Measurements from ENCODE around the gene OAF.

OAF gene

DNA sequence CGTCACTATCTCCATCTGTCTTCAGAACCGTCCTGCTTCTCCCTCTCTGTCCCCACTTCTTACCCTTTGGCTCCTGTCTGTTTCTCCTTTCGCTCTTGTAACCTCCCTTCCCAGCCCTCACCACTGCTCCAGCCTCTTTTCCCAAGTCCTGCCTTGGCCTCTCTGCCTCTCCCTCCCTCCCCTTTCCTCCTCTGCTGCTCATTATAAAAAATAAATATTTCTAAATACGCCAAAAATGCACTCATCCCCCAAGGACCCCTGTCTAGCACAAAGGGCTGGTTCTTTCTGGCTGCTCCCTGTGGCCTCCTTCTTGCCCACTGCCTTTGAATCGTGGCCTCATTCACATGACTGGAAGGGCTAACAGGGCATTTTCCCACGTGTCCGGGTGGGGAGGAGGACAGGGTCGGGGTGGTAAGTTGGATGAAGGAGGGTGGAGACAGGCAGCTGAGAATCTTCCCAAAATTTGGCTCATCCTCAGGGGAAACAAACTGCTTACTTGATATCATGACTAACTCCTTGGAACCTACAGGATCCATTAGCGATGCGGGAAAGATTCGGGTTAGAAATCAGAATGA, 26.4 kb upstream of the OAF start:
- FAIRE-seq, result no peak

DNA sequence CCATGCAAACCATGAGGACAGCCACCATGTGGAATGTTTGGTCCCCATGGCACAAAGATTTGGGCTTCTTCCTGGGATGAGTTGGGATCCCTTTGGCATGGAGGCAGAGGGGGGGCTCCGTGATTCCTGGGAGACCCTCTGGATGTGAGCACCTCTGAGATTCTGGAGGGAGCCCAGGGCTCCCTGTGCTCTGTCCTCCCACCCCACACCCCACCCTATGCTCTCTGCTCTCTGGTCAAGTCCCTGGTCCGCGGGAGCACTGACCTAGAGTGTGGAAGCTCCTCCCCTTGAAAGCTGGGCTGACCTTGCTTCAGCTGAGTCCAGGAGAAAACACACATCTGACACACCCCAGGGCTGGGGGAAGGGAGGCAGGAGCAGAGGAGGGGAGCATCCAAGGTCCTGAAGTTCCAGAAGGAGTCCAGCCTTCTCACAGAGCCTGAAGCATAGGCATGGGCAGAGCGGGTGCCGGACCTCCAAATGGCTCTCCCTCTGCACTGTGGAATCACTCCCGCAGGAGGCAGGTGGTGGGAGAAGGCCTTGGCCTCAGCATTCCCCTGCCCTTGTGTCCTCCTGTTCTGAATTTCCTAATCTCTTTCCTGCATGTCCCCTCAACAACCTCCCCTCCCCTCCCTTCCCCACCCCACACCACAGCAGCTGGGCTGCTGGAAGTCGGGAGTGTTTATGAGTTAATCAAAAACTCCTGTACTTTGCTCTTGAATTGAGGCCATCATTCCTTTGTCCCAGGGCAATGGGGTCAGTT, 25.7 kb upstream of the OAF start:
- FAIRE-seq, result no peak

DNA sequence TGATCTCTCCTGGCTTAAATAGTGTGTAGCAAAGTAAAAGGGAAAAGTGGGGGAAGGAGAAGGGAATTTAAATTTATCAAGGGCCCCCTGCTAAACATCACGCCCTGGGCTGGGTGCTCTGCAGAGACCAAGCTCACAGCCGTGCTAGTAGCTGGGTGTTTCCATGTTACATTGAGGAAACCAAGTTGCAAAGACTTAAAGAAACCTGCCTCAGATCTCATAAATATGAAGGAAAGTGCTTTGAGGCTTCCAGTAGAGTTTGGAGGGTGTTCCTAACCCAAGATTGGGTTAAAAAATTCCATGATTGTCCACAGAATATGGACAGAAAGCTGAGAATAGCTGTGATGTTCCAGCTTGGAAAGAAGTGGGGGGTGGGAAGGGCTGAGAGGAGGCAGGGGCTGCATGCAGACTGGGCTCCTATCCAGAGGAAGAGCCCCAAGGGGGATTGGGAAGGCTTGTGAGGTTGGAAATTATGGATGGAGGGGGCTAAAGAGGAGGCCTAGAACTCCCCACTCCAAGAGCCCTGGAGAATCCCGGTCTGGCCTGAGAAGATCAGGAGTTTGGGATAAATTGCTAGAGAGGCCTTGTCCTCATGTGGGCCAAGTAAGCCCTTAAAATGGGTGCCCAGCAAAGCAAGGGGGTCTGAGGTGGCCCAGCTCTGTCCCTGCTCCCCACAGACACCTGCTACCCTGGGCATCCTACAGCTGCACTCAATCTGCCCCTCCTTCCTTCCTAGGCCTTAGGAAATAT, 25.0 kb upstream of the OAF start:
- FAIRE-seq, result peak; percentile 84

DNA sequence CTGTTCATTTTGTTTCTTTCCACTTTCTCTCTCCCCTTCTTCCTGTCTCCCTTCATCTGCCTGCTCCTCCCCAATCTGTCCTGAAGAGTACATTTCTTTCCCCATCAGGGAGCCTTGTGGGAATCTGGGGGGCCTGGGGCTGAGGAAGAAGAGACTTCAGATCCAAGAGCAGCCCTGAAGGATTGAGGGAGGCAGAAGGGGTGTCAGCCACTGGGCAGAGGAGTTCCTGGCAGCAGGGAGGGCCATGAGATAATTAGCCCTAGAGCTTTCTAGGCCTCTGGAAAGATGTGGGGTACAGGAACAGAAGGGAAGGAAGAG, 24.4 kb upstream of the OAF start:
- FAIRE-seq, result no peak

DNA sequence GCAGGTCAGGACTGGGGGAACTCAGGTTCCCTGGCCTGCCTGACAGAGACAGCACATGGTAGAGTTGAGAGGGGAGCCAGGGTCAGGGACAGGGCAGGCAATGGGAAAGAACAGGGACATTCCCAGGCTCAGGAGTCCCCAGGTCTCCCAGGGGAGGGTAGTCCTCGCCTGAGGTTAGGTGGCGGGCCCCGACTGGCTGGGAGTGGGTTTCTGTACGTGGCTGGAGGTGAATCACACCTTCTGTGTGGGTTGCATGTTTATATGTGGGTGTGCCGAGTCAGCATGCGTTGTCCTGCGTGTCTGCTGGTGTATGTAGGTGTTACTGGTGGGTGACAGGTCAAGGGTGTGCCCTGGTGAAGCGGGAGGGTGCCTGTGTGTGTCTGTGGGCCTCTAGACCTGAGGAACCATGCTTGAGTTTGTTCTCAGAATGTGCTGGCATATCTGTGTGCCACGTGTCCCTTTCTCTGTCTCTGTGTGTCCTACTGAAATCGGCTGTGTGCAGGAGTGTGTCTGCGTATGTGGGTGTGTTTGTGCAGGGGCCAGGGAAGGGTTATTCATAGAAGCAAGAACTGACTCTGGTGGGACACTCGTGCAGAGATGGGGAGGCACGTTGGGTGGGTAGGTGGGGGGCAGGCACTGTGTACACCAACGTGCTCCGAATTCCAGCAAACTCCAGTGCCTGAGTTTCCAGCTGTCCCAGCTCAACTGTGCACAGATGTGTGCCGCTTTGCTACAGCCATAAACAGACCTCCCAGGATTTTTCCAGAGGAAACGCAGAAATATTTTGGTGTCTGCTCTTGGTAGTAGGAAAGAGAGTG, 23.8 kb upstream of the OAF start:
- FAIRE-seq, result peak; percentile 55

DNA sequence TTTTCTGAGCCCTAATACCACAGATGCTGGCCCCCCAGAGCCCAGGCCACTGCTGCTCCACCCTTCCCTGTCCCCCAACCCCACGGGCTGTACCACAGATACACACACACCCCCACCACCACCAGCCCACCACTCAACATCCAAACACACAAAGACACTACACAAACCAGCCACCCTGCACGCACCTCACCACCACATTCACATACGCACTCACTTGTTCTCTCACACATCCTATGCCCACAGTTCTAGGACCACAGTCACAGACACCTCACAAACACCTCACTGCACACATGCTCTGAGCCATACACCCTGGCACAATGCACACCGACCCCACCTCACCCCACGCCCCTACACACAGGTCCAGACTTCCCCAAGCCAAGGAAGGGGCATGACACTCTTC, 22.5 kb upstream of the OAF start:
- FAIRE-seq, result no peak

DNA sequence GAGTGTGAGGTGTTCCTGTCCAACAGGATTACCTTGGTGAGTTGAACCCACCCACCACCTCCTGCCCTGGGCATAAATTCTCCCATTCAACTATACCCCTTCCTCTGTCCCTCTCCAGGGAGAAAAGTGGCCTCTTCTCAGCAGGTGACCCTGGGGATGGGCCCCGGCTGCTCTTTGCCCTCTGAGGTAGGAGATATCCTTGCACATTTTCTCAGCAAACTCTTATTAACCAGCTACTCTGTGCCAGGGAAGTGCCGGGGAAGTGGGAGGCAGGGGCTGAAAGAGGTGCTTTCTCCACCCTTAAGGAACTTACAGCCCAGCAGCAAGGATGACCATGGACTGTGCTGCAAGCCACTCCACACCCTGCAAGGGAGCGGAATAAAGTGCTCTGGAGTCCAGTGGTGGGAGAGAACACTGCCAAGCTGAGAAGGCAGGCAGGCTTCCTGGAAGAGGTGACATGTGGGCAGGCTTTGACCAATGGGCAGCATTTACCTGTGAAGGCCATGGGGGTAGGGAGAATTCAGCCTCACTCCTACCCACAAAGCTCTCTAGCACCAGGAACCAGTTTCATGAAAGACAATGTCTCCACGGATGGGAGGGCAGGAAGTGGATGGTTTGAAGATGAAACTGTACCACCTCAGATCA, 21.9 kb upstream of the OAF start:
- no peak for FAIRE-seq

DNA sequence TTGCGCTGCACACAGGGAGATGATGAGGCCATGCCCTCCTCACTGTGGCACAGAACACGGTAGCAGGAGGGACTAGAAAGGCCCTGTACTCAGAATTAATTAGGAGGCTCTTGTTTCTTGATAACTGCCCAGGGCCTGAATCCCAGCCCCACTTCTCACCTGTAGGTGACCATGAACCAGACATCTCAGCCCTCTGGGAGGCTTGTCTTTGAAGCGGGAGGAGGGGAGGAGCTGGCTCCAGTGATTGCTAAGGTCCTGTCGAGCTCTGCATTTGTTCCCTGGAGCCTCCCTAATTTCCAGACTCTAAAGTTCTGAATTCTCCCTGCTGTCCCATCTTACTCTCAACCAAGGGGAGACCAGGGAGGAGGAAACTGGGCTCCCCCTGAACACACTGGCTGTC, 19.8 kb upstream of the OAF start:
- no peak for FAIRE-seq

DNA sequence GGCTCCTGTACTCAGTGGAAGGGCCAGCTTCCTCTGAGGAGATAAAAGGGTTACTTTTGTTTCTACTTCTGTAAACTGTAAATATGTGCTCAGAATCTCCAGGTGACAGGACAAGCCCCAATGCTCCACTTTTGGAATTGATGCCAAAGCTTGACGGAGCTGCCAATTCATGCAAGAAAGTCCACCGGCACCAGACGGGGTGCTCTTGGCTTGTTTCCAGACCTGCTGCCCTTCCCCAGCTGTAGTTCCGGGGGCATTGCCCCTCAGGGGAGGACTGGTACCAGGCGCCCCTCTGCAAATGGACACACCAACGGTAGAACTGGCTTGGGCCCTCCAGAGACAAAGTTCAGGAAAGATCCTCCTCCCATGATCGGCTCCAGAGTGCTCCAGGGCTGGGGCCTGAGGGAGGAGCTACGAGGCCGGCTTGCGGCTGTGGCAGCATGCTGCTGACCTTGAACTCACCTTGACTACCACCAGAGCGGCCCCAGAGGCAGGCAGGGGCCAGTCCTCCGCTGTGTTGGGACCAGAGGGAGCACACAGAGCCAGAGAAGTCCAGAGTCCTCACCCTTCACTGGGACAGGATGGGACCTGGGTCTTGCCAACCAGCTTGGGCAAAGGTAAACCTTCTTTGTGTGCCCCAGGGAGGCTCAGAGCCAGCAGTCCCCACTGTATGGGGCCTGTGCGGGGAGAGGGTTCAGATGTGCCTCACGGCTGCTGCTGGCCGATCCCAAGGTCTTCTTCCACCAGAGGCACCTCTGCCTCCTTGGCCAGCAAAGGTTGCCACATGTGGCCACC, 17.8 kb upstream of the OAF start:
- no peak for FAIRE-seq

DNA sequence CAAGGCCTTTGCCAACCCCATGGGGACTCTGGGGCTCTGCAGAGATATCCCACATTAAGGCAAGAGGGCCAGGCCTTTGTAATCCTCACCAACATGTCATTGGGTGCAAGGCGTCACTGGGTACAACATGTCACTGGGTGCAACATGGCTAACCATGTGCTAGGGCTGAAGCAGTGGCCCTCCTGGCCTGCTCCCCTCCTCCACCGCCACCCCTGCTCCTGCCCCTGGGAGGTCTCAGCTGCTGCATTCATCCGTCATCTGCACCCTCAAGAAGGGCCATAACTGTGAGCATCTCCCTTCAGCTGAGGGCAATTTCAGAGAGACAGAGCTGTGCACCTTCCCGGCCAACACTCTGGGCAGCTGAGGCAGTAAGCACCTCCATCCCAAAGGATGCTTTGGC, 16.7 kb upstream of the OAF start:
- FAIRE-seq, result no peak

DNA sequence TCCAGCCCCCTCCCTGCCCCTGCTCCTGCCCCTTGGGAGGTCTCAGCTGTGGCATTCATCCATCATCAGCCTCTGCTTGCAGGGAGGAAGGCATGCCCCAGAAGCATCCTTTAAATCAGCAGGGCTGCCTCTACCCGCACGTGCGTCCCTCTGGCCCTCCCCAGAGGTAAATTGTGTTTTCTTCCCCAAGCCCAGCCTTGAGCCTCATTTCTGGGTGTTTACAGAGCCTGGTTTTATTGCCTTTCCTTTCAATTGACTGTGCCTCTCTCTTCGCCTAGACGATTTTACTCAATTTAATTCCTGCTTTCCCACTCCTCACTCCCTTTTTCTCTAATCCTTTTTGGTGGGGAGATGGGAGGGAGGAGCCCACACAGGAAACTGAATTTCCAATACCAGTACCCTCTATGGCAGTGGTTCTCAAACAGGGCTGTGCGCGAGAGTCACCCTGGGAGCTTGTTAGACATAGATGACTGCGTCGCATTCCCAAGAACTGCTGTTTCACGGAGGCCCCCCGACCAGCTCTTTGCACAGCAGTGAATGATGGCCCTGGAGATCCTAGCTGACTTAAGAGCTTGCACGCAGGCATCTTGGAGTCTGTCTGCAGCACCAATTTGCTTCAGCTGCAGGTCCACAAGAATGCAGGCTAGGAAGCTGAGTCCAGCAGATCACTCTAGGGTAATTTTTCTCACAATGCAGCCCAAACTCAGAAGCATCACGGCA, 15.1 kb upstream of the OAF start:
- FAIRE-seq, result no peak

DNA sequence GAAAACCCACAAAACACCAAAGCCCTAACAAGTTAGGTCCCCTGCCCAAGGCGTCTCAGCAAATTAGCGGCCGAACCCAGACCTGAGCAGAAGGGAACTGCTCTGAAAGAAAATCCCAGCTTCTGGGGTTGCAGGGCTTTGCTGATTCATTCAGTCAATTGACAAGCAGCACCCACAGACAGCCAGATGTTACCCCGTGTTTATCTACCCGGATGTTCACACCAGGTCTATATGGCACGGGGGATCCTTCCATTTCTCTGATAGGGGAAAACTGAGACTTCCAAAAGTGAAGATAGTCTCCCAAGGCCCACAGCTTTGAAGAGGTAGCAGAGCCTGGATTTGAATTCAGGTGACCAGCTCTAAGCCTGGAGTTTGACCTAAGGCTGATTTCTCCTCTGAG, 14.0 kb upstream of the OAF start:
- no peak for FAIRE-seq

DNA sequence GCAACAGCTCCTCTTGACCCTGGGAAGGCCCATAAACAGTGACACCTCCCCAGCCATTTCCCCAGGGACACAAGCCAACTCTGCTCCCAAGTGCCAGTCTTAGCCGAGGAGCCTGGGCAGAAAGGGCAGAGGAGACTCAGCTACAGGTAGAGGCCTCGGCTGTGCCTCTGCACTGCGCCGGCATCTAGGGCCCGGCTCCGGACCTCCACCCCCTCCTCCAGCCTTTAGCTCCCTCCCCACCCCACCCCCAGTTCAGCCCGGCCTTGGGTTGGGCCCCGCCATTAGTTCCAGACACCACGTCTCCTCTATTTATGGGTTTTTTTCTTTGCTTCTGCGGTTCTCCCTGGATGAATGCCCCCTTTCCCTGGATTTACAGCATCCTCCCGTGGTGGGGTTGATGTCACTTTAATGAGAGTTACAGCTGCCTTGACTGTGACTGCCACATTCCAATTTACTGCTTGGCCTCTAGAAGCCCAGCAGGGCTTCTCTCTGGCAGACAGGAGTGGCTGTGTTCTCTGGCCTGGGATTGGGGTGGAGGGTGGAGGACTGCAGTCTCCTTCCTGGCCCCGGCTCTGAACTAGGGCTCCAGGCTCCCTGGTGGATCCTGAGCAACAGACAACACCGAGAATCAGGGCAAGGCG, 13.5 kb upstream of the OAF start:
- no peak for FAIRE-seq

DNA sequence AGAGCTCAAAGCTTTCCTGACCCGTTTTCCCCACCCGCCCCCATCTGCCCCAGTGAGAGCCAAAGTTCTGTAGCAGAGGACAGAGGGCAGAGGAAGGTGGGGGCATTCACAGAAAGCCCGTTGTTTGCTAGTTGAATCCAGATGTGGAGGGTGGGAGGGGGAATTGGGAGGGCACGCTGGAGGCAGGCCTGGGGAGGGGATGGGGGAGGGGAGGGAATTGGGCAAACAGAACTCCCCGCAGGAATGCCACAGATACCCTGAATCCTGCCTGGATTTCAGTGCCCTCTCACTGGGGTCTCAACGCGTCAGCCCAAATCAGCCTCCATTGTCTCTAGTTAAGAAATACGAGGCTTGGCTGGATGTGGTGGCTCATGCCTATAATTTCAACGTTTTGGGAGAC, 12.9 kb upstream of the OAF start:
- no peak for FAIRE-seq

DNA sequence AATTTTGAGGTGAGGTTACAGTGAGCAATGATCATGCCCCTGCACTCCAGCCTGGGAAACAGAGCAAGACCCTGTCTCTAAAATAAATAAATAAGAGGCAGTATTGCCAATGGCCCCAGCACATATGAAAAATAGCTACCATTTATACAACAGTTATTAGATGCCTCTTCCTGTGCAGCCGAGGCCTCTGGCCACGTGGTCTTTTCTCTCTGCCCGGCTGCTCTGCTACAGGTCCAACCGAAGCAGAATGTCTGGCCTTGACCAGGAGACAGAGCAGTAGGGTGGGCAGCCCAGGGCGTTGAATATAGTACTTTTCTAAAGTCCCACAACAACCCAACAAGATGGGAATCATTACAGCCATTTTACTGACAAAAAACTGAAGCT, 12.4 kb upstream of the OAF start:
- FAIRE-seq, result no peak

DNA sequence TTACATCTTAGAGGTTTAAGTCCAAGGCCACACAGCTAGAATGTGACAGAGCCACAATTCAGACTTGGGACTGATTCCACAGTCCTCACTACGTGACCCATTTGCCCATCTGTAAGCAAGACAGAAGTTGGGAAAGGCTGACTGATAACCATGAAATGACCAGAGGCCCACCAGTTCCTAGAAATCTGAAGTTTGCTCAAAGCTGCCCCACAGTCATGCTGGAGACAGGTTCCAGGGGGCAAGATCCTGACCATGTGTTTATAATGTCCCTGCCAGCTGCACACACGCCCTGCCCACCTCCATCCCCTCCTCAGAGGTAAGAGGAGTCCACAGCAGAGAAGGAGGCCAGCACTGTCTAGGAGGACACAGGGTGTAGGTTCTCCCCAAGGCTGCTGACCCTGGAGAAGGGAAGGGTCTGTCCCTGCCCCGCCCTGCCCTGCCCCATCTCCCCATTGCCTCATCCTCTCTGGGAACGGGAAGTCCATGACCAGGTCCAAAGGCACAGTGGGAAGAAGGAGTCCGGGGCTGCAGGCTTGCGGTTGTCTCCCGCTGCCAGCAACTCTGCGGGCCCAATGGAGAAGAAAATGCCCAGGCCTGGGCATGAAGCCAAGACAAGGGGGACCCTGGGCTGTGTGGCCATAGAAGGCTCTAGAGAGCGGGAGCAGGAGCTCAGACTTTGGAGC, 11.9 kb upstream of the OAF start:
- no peak for FAIRE-seq

DNA sequence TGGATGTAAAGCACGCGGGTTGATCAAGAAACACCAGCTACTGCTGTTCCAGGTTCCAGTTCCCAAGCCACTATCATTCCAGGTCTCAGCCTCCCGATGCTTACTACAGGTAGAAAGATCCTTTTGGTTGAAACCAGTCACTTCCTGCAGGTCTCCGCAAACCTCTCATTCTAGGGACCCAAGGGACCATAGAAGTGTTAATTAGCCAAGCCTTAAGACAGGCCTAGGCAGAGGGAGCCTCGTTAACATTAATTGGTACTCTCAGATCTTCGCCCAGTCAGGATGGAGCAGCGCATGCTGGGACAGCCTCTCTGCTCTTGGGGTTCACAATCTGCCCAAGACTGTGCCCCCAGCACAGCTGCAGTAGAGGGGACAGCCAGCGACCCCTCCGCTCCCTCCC, 11.2 kb upstream of the OAF start:
- FAIRE-seq, result no peak

DNA sequence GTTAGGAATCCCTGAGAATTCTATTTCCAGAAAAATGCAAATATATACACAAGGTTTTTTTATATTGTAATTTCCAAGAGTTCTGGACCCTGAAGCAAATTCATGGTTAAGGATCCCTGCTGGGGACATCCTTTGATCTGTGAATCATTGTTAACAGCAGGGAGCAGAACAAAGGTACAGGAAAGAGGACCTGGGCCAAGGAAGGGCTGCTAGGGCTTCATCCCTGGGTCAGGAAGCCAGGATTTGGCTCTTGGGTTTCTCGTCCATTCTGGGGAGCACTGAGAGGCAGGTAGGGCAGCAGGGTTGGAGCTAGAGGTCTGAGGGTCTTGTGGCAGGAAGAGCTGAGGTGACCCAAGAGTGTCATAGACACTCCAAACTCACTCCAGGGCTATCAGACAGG, 10.2 kb upstream of the OAF start:
- no peak for FAIRE-seq

DNA sequence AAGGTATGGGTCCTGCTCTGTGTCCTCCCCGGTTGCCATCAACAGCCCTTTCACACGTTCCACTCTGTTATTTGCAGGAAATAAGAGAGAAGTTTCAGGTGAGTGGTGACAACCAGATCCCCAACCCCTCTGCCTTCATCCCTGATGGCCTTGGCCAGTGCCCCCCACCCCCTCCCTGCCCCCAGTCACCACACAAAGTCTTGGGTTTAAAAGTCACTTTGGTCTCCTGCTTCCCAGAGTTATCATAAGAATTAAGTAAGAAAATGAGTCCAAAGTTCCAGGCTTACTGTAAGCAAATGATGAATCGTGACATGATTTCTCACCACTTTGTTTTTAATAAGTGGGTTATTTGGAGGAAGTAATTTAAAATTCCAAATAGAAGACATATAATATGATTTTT, 9.2 kb upstream of the OAF start:
- no peak for FAIRE-seq

DNA sequence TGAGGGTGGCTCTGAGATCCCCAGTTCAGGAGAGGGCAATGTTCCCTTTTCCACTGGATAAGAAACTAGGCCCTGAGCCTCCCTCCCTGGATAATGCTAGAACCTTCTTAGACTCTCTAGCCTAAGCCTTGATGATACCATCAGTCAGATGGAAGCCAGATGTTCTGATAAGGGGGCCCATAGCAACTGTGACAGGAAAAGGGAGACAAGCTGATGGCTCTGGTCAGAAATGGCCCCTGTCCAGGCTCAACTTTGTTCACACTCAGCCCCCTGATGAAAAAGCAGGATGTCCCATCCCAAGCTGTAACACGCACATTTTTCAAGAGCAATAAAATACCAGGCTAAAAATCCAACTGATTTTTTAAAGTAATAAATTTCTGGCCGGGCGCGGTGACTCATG, 7.2 kb upstream of the OAF start:
- no peak for FAIRE-seq
